GM12873 (cell line): ENCODE data around the gene PAEP.

Source experiments
- CTCF ChIP-seq: IDR thresholded peaks from 2 replicates; pipeline ENCODE4 v1.5.1; 2012; ENCODE audit warnings: low read depth, mild to moderate bottlenecking, moderate library complexity, low read length, control low read depth; ENCODE audit not compliant: insufficient read depth; ENCODE audit errors: missing control alignments

The PAEP gene

GRCh38 chr9:135582541-135582940 is 21.0 kb downstream of the PAEP start:
- no peak for TF ChIP-seq CTCF

- no peak for TF ChIP-seq CTCF
Observed at GRCh38 chr9:135582966-135583687, 21.6 kb downstream of the PAEP start.

DNA sequence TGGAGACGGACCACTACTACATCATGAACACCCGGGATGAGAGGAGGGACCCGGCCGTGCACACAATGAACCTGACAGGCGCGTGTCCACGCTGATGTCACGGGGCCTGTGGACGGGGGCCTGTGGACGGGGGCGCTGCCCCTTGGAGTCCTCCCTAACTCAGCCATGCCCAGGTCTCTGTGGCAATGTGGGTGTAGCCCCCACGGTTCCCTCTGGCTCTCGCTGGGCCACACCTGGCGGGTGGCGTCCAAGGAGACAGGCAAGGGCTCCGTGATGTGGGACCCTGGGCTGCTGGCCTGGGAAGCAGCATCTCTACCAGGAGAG is 22.1 kb downstream of the PAEP start:
- TF ChIP-seq CTCF: no peak

DNA sequence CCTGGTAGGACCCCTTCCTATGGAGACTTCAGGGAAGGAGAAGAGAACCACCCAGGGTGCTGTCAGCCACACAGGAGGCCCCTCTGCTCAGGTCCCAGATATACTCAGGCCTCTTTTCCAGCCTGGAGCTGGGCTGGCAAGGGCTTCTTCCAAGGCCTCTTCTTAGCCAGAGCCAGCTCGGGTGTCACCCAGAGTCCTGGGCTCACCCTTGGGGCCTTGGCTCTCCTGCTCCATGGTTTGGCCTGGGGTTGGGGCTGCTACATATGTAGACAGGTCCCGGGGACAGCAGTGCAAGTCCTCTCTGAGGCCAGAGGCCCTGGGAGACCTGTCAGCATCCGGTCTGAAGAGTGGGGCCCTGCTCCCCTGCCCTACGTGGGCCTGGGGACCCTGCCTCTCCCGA is 22.8 kb downstream of the PAEP start:
- no peak for TF ChIP-seq CTCF

DNA sequence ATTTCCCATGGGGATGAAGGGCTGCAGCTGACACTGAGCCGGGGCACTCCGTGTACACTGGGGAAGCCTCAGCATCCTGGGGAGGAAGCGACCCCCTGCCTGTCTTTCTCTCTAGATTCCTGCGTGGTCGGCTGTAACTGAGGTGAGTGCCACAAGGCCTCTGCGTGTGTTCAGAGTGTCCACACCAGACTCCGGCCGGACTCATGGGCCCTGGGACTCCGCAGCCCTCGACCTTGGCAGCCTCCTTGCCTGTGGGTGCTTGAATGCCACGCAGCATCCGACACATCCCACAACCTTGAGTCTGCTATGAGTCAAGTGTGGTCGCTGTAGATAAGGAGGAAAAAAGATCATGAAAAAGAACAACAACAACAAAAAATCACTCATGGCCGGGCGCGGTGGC is 23.4 kb downstream of the PAEP start:
- no peak for TF ChIP-seq CTCF

GRCh38 chr9:135586601-135587109 is 25.1 kb downstream of the PAEP start:
- no peak for TF ChIP-seq CTCF

DNA sequence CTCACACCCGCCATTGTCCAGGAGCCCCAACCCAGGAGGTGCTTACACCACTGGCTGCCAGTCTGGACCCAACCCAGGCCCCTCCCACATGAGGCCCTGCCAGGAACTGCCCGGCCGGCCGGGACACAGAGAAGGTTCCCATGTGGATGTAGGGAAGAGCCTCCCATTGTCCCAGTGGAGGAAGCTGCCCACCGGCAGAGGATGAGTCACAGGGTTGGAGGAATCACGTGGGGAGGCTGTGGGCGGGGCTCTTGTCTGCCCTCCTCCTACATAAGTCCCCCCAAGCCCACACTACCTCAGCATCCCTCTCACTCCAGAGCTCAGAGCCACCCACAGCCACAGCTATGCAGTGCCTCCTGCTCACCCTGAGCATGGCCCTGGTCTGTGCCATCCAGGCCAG is 26.1 kb downstream of the PAEP start:
- TF ChIP-seq CTCF: no peak
